ACHN (cell line): Measurements from ENCODE around the gene CSTF3.
"Not testable (repeated sequence)": the region's sequence is repeated elsewhere in the genome, so short reads cannot be mapped to it uniquely, and the experiment has no call there.

Experiments
- DNase-seq: peaks from one replicate; pipeline ENCODE4 v3.0.0-alpha.2; 2015
- in situ Hi-C: cut with HindIII; loops from 2 replicates; pipeline ENCODE4 v1.10.0; 2017; ENCODE audit warnings: low sequenced_read_pairs, low pct_ligation_motif_present, low pct_unique_long_range_greater_than_20kb

Gene CSTF3

DNA sequence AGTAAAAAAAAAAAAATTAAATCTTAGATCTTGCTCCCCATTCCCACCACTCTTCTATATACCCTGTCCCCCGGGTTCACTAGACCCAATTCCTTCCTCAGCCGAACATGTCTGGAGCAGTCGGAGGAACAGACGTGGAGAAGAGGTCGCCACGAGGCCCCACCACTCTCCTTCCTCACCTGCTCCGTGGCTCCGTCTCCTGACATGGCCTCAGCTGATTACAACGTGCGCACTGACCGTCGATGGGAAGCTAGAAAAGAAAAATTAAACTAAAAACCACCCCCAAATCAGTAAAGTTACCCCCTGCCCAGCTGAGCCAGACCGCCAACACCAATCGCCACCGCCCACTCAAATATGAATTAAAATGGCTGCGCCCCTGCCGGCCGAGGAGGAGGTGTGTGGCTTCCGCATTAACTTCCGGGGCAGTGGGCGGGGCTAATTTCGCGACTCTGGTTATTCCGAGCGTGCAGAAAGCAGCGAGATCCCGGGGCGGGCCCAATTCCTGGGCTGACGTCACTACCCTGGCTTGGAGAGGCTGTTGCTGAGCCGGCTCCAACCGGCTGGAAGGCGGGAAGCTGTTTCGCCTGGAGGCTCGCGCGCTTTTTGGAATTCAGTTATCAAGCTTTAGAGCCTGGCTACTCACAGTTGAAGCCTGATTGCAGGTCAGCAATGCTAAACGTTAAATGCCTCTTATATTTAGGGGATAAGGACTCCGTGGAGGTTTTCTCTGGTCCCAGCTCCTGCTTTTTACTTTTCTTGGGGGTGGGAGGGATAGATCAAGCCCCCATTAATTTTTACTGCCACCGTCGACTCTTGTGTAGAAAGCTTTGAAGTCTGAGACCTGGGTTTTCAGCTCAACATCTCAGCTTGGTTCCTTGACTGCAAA, at the start of gene CSTF3:
TSS of gene CSTF3 (minus strand) at position 361 of the 886 bp plus-strand sequence. CDS start at position 206, 155 bp downstream.
- peak; percentile 98 for DNase-seq
- in situ Hi-C loops = no loop called here

DNA sequence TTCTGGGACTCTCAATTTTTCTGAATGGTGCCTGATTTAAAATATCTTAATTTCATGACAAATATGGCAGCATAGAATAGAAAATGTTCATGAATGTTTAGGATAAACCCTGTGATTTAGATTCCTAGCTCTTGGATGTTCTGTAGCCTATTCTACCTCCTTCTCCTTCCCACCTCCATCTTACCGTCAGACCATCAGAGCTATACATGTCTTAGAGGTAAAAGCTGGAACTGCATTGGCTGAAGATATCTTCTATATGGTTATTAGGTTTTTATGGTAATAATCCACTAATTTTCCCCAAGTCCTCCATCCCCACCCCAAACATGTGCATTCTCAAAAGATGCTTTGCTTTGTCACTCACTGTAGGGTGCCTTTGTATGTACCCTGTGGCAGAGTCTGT, 46.9 kb upstream of the CSTF3 start:
- in situ Hi-C loops = no loop called here
- no peak for DNase-seq

DNA sequence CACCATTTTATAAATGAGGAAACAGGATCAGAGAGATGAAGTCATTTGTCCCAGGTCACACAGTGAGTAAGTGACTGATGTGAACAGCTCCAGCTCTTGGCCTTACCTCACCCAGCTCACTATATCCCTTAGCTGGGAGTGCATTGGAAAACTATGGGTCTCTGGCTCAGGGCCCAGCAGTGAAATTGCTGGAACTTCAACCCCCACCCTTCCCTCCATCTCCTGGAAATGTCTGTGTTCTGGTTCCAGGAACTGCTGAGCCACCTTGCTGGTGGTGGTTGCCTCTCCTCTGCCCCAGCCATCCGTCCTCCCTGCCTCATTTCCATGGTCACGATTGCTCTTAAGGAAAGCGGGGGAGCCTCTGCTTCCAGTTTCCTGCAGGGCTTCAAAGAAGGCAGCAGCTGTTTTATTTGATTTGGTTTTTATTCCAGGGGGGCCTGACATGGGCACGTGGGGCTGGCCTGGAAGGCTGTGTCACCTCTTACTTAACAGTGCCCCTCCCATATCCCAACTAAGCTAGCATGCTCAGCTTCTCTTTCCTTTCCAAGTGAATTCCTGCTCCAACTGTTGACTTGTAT, 46.2 kb upstream of the CSTF3 start:
- DNase-seq = no peak
- in situ Hi-C loops = no loop called here

- DNase-seq = no peak
- in situ Hi-C loops = no loop called here
These were observed 36.8 kb upstream of the CSTF3 start for GRCh38 chr11:33197915-33198727.

GRCh38 chr11:33195462-33196173, 34.3 kb upstream of the CSTF3 start:
- in situ Hi-C loops = no loop called here
- DNase-seq = no peak

- in situ Hi-C loops = no loop called here
- no peak for DNase-seq
These were observed 33.2 kb upstream of the CSTF3 start for GRCh38 chr11:33194455-33194854.

DNA sequence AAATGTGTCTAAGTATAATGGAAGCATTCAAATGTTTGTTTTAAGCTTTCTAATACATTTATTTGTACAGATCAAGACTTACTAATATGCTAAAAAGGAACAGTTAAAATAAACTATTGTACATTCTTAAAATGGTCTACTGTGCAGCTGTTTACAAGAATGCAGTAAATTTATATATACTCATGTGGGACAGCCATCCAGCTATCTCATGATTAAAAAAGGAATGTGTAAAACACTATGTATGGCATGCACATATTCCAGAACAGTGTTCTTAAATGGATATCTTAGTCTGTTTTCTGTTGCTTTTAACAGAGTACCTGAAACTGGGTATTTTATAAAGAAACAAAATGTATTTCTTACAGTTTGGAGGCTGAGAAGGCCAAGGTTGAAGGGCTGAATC, 30.2 kb upstream of the CSTF3 start:
- in situ Hi-C loops = no loop called here

GRCh38 chr11:33187998-33188722, 26.9 kb upstream of the CSTF3 start:
- in situ Hi-C loops = no loop called here
- DNase-seq = no peak

More for the DNA sequence above, 30.2 kb upstream of the CSTF3 start:
- DNase-seq = no peak

GRCh38 chr11:33185756-33186155, 24.5 kb upstream of the CSTF3 start:
- in situ Hi-C loops = no loop called here
- no peak for DNase-seq

DNA sequence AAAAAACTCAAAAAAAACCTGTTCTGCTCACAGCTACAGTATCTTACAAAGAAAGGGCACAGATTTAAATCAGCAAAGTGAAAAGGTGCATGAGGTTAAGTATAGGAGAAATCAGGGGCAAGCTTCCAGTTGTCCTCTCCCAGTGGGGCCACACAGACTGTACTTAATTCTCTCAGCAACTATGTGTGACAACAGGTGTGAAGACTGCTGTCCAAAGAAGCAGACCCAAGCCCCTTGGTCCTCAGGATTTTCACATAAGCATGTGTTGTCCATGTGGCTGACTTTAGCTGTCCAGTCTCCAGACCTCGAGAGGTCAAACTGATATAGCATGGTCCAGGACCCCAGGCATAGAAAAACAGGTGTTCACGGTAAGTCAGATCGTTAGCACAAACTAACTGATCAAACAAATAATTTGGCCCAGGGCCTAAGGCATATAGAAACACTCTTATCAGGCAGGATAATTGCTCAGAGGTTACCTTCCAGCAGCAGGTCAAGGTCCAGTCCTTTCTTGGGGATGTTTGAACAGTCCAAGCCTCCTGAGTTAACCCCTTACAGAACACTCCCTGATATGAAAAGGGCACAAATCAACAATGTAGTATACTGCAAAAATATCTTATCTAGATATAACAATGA, 21.1 kb upstream of the CSTF3 start:
- in situ Hi-C loops = no loop called here
- DNase-seq = no peak

GRCh38 chr11:33179348-33179803, 18.1 kb upstream of the CSTF3 start:
- in situ Hi-C loops = no loop called here
- no peak for DNase-seq

DNA sequence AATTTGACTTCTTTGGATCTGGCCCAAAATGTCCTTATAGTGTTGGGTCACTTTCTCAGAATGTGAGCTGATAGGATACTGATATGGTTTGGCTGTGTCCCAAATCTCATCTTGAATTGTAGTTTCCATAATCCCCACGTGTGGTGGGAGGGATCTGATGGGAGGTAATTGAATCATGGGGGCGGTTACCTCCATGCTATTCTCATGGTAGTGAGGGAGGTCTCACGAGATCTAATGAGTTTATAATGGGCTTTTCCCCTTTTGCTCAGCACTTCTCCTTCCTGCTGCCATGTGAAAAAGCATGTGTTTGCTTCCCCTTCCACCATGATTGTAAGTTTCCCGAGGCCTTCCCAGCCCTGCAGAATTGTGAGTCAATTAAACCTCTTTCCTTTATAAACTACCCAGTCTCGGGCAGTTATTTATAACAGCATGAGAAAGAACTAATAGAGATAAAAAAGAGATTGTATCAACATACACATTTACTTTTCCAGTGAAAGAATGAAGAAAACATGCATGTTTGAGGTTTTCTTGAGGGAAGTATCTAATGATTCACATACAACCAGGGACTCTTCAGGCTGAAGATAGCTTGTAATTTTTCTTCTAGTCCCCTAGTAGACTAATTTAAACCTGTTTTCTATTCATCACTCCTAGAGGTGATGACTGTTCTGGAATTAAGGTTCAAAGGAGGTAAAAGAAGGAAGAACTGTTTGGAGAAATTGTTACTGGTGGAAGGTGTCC, 17.3 kb upstream of the CSTF3 start:
- in situ Hi-C loops = no loop called here
- no peak for DNase-seq

DNA sequence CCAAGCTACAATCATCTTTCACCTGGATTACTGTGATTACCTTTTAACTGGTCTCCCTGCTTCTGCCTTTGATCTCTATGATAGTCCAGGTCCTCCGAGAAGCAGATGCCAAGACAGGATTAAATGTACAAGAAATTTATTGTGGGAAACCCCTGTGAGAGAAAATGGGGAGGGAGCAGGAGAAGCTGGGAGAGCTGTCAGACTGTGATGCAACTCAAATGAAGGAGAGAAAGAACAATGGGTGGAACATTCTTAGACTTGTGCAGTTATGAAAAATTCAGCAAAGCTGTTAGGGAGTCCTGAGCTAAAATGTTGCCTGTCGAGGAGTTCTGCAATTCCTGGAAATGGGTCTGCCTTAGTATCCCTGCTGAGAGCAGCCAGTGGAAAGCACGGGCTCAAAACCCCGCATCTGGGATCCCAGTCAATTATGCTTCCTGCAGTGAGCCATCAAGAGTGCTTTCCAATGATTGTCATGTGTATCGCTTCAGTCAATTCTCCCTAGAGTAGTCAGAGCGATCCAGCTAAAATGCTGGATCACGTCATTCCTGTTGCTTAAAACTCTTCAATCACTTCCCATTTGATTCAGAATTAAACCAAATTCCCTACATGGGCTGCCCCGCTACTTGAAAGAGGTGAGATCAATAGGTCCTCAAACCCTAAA, 16.5 kb upstream of the CSTF3 start:
- in situ Hi-C loops = no loop called here
- no peak for DNase-seq

GRCh38 chr11:33176760-33177159, 15.5 kb upstream of the CSTF3 start:
- in situ Hi-C loops, DNase-seq: not testable (repeated sequence)

DNA sequence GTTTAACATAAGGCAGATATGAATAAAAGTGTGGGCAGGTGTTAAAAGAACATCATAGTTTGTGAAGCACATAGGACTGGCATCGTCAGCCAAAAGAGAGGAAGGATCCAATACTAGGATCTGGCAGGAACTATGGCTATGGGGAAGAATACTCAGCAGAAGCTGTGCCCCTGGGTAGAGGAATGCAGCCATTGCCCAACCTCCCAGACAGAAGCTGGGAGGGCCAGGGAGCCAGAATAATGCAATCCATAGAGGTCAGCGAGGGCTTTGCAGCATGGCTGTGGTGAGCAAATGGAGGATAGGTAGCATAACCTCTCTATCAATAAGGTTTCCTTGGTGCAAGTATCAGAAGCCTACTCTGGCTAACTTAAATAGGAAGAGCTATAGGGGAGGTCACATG, 11.7 kb upstream of the CSTF3 start:
- DNase-seq = no peak
- in situ Hi-C loops = no loop called here

DNA sequence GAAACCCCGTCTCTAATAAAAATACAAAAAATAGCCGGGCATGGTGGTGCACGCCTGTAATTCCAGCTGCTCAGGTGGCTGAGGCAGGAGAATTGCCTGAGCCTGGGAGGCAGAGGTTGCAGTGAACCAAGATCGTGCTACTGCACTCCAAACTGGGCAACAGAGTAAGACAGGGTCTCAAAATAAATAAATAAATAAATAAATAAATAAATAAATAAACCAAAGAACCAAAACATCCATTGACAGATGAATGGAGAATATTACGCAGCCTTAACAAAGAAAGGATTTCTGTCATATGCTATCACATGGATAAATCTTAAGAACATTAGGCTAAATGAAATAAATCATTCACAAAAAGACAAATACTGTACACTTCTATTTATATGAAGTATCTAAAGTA, 11.1 kb upstream of the CSTF3 start:
- no peak for DNase-seq
- in situ Hi-C loops = no loop called here
